ENCODE data around the gene FAM20C. TPM values are rescaled to one million over a fixed set of nuclear protein-coding genes. Genes with fewer than 3 reads are reported as not detected.

Gene FAM20C
- total RNA-seq, 1 experiment from 2014 or later: 87.9 TPM

DNA sequence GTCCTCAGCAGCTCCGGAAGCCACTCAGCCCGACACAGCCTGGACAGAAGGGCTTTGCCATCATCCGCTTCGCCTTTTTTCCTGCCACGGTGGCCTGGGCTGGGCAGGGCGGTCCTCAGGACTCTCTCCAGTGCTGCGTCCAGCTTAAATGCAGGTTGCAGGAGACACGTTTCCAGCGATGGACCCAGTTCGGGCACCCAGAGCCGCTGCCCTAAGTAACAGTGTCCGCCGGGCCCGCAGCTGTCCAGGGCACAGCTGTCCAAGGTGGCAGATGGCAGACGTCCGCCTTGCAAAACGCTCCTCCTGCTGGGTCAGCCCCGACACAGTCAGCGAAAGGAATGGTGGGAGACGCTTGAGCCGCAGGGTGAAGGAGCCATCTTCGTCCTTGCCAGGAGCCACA lies 60.6 kb downstream of the FAM20C start:
- Histone ChIP-seq H2AFZ (ENCODE audit: low read length) (no peak overlapping the region), H3K79me2 (ENCODE audit: low read length) (no peaks in the 10 kb centered on the region), H3K36me3 (ENCODE audit: low read depth, low read length) (peaks cover 7% of the 10 kb centered on the region), H3K4me3 (ENCODE audit: low read length) (no peak overlapping the region), H3F3A (ENCODE audit: low read length, unreplicated experiment) (no peaks in the 10 kb centered on the region), H3K27ac (ENCODE audit: low read length) (no peak overlapping the region), H3K9ac (ENCODE audit: low read length) (no peak overlapping the region), H3K4me2 (ENCODE audit: low read length) (no peak overlapping the region), H3K9me3 (ENCODE audit: low read length) (no peaks in the 10 kb centered on the region), H4K20me1 (ENCODE audit: low read length) (no peaks in the 10 kb centered on the region), H3K9me2 (replicated peaks; ENCODE audit: low read length) (no peaks in the 10 kb centered on the region), H3K27me3 (ENCODE audit: low read length) (no peaks in the 10 kb centered on the region), H3K4me1 (ENCODE audit: insufficient read depth, low read length) (no peaks in the 10 kb centered on the region)
- ATAC-seq (no peak), DNase-seq (no peak)
- no TSS peak for BruUV-seq (replicated peaks)
- intact Hi-C loops (cut with micrococcal nuclease): no loop called here
- TF ChIP-seq EZH2 (IDR thresholded peaks at IDR 0.05; ENCODE audit: low read length, unreplicated experiment) (no peak), EZH2phosphoT487 (IDR thresholded peaks at IDR 0.05; ENCODE audit: borderline replicate concordance, low read length) (no peak)
- TF ChIP-seq, protein P1, sequence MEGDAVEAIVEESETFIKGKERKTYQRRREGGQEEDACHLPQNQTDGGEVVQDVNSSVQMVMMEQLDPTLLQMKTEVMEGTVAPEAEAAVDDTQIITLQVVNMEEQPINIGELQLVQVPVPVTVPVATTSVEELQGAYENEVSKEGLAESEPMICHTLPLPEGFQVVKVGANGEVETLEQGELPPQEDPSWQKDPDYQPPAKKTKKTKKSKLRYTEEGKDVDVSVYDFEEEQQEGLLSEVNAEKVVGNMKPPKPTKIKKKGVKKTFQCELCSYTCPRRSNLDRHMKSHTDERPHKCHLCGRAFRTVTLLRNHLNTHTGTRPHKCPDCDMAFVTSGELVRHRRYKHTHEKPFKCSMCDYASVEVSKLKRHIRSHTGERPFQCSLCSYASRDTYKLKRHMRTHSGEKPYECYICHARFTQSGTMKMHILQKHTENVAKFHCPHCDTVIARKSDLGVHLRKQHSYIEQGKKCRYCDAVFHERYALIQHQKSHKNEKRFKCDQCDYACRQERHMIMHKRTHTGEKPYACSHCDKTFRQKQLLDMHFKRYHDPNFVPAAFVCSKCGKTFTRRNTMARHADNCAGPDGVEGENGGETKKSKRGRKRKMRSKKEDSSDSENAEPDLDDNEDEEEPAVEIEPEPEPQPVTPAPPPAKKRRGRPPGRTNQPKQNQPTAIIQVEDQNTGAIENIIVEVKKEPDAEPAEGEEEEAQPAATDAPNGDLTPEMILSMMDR (conservative IDR thresholded peaks at IDR 0.05; ENCODE audit: low read depth, low read length): no peak
- ChIA-PET POLR2A (ENCODE audit: unreplicated experiment) (interaction anchor here (0.6 kb wide), 1 partner anchor 514 kb away, joined by 7 read pairs; no protein-coding TSS in a partner anchor), CTCF (no interaction called here)

DNA sequence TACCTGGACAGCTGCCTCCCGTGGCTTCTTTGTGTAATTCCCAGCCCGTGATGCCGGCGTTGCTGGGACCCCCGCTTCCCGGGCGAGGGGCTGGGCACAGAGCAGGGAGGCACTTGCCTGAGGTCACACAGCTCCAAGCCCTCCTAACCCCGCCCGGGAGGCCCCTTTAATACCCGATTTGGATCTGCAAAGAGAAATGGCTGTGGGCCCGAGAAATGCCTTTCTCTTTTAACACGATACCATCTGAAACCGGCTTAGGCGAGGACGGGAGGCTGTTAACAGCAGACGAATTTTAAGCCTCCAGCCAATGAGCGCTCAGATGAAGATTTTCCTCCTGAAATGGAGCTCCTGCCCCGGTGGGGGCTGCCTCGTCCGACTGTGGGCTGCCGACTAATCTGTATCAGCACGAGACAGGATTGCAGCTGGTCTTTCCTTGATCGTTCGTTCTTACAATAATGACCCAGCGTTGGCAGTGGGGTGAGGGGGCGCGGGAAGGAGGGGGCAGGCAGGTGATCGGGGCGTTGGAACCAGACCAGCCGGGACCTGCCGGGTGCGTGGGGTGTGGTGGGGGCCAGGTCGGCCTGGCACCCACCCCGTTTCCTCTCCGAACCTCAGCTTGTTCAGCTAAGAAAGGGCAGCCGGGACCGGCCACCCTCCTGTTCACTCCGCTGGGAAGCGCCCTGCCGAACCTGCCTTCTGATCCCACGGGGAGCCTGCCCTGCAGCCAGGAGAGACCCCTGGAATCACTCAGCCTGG lies 61.4 kb downstream of the FAM20C start:
- BruUV-seq (replicated peaks): no TSS peak
- H3K4me1 ChIP-seq (ENCODE audit: insufficient read depth, low read length): no peaks in the 10 kb centered on the region
- peaks cover 11% of the 10 kb centered on the region for H3K36me3 ChIP-seq (ENCODE audit: low read depth, low read length)
- no peaks in the 10 kb centered on the region for H4K20me1 ChIP-seq (ENCODE audit: low read length)
- intact Hi-C loops (cut with micrococcal nuclease): no loop called here
- H3K9me2 ChIP-seq (replicated peaks; ENCODE audit: low read length): no peaks in the 10 kb centered on the region
- no peak overlapping the region for H3K4me3 ChIP-seq (ENCODE audit: low read length)
- no peak for DNase-seq
- no peak for ATAC-seq
- no peak overlapping the region for H3K4me2 ChIP-seq (ENCODE audit: low read length)
- no peak overlapping the region for H3K27ac ChIP-seq (ENCODE audit: low read length)
- no peak overlapping the region for H2AFZ ChIP-seq (ENCODE audit: low read length)
- POLR2A ChIA-PET (ENCODE audit: unreplicated experiment): no interaction called here
- H3K9me3 ChIP-seq (ENCODE audit: low read length): no peaks in the 10 kb centered on the region
- TF ChIP-seq EZH2 (IDR thresholded peaks at IDR 0.05; ENCODE audit: low read length, unreplicated experiment) (no peak), EZH2phosphoT487 (IDR thresholded peaks at IDR 0.05; ENCODE audit: borderline replicate concordance, low read length) (no peak)
- TF ChIP-seq, protein P1 (conservative IDR thresholded peaks at IDR 0.05; ENCODE audit: low read depth, low read length): no peak
- H3K9ac ChIP-seq (ENCODE audit: low read length): no peak overlapping the region
- no peaks in the 10 kb centered on the region for H3K79me2 ChIP-seq (ENCODE audit: low read length)
- H3F3A ChIP-seq (ENCODE audit: low read length, unreplicated experiment): no peaks in the 10 kb centered on the region
- H3K27me3 ChIP-seq (ENCODE audit: low read length): no peaks in the 10 kb centered on the region
- CTCF ChIA-PET: no interaction called here

DNA sequence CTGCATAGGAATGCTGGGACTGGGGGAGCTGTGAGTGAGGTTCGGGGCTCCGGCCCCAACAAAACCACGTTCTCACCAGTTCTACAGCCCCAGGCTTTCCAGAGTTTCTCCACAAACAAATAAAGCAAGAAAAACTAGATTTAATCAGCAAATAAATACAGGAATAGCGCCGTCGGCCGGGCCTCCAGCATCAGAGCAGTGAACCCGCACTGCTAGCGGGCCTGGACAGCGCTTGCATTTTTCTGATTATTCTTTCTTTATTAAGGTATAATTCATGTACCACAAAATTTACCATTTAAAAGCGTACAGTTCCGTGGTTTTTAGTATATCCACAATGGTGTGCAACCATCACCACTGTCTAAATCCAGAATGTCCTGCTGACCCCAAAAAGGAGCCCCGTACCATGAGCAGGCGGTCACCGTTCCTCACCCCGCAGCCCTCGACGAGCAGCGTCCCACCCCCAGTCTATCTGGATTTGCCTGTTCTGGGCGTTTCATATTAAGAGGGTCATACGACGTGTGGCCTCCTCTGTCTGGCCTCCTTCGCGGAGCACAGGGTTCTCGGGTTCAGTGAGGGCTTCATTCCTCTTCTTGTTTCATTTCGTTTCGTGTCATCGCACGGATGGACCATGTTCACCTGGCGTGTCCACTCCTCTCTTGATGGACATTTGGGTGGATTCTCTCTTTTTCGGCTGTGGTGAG lies 62.1 kb downstream of the FAM20C start:
- Histone ChIP-seq H4K20me1 (ENCODE audit: low read length) (no peaks in the 10 kb centered on the region), H3K4me3 (ENCODE audit: low read length) (no peak overlapping the region), H3K9ac (ENCODE audit: low read length) (no peak overlapping the region), H3K4me2 (ENCODE audit: low read length) (no peak overlapping the region), H3K27me3 (ENCODE audit: low read length) (no peaks in the 10 kb centered on the region), H3F3A (ENCODE audit: low read length, unreplicated experiment) (no peaks in the 10 kb centered on the region), H3K27ac (ENCODE audit: low read length) (no peak overlapping the region), H2AFZ (ENCODE audit: low read length) (no peak overlapping the region), H3K4me1 (ENCODE audit: insufficient read depth, low read length) (no peaks in the 10 kb centered on the region), H3K79me2 (ENCODE audit: low read length) (no peaks in the 10 kb centered on the region), H3K9me2 (replicated peaks; ENCODE audit: low read length) (no peaks in the 10 kb centered on the region), H3K9me3 (ENCODE audit: low read length) (no peaks in the 10 kb centered on the region), H3K36me3 (ENCODE audit: low read depth, low read length) (peaks cover 17% of the 10 kb centered on the region)
- TF ChIP-seq EZH2 (IDR thresholded peaks at IDR 0.05; ENCODE audit: low read length, unreplicated experiment) (no peak), EZH2phosphoT487 (IDR thresholded peaks at IDR 0.05; ENCODE audit: borderline replicate concordance, low read length) (no peak)
- TF ChIP-seq, protein P1 (conservative IDR thresholded peaks at IDR 0.05; ENCODE audit: low read depth, low read length): no peak
- ATAC-seq (no peak), DNase-seq (no peak)
- BruUV-seq (replicated peaks): no TSS peak
- POLR2A ChIA-PET (ENCODE audit: unreplicated experiment): no interaction called here
- intact Hi-C loops (cut with micrococcal nuclease): no loop called here
- CTCF ChIA-PET: no interaction called here

Data from PC-3 (cell line).